ENCODE results near the gene LMO7. TPM values are rescaled to one million over a fixed set of nuclear protein-coding genes. Genes with fewer than 3 reads are reported as not detected.

The LMO7 gene
- total RNA-seq (10 to 100 TPM; 24.3 to 32.0 TPM), polyA plus RNA-seq (ENCODE audit: insufficient read length in 2 of 2) (10 to 100 TPM; 10.8 to 16.4 TPM)
- long read RNA-seq, donor 1, partial matches to known transcripts = 0 of 2 reads
- long read RNA-seq, donor 1, other reads (novel, unspliced or antisense) = 0 of 2 reads
- long read RNA-seq, donor 2, partial matches to known transcripts = 0 of 1 reads
- long read RNA-seq, donor 2, other reads (novel, unspliced or antisense) = 0 of 1 reads
- long read RNA-seq, donor 3, partial matches to known transcripts = 0 of 3 reads
- long read RNA-seq, donor 3, other reads (novel, unspliced or antisense) = 0 of 3 reads
- long read RNA-seq, donor 4, transcript LMO7-227 (1 exons, 2,039 nt) = major isoform, 24 of 25 reads
- long read RNA-seq, donor 4, partial matches to known transcripts = 0 of 25 reads
- long read RNA-seq, donor 4, other reads (novel, unspliced or antisense) = 0 of 25 reads

DNA sequence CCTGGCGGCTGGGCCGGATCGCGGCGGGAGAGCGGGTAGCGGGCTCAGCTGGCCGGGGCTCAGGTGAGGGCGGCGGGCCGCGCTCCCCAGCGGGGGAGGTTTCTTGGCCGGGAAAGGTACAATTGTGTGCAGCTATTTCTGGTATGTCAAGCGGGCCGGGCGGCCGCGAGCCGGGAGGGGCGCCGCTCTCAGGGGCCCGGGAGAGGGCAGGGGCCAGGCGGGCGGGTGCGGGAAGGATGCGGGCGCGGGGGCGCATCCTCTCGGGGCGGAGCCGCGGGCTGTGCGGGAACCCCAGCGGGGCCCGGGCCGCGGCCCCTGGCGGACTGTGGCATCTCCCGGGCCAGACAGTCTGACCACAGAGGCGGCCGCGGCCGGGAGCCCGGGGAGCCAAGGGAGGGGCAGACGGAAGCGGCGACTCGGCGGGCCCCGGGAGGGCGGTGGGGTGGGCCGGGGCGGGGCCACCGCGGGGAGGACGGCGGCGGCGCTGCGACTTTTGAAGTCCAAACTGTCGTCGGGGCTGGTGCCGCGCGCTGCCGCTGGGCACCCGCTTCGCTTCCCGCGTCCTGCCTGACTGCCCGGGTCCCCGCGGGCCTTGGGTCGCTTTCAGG is at the start of gene LMO7:
Gene LMO7, plus strand, starts transcription at position 503 of the 608 bp plus-strand sequence. CDS start 328 bp downstream, outside the sequence.
- Histone ChIP-seq H3K9me3 (ENCODE audit: control insufficient read depth, insufficient read depth, low read length) (no peaks in the 10 kb centered on the region), H3K27ac (ENCODE audit: low read depth, low read length) (no peak within 1 kb of the TSS), H3K36me3 (ENCODE audit: control insufficient read depth, insufficient read depth, low read length) (no peaks in the 10 kb centered on the region), H3K27me3 (ENCODE audit: control insufficient read depth, insufficient read depth, low read length) (peaks cover 21% of the 10 kb centered on the region), H3K4me1 (ENCODE audit: control insufficient read depth, insufficient read depth, low read length) (peaks cover 12% of the 10 kb centered on the region), H3K4me3 (ENCODE audit: low read depth, low read length) (peak within 1 kb of the TSS; percentile 59)
- peak in 3 of 6 donors; percentile 11 to 52 (median 20) for DNase-seq (ENCODE audit: low read depth in 4 of 6, low spot score in 6 of 6)
- 0% methylated on average over 76 of the region's 76 CpGs for WGBS (ENCODE audit: insufficient coverage)

DNA sequence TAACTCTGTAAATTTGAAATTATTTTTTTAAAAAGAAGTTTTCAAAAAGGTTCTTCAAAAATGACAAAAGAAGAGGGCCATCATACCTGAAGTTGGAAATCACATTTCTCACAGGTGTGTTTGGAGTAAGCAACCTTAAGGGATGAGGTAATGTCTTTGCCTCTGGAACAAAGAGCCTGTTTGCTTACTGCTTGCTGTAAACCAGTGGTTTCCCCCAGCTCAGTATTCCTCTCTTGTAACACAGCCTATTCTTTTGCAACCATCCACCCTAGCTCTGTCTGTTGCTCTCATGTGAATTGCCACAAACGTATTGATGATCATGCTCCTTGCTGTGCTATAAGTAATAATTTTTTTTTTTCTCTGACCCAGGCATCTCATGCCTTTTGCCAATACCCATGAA is 48.5 kb upstream of the LMO7 start:
- H3K9me3 ChIP-seq (ENCODE audit: control insufficient read depth, insufficient read depth, low read length) = peaks cover 4% of the 10 kb centered on the region

GRCh38 chr13:75596657-75597182 is 39.4 kb upstream of the LMO7 start:
- Histone ChIP-seq H3K4me1 (ENCODE audit: control insufficient read depth, insufficient read depth, low read length) (no peaks in the 10 kb centered on the region), H3K4me3 (ENCODE audit: low read depth, low read length) (no peak overlapping the region), H3K9me3 (ENCODE audit: control insufficient read depth, insufficient read depth, low read length) (no peaks in the 10 kb centered on the region), H3K36me3 (ENCODE audit: control insufficient read depth, insufficient read depth, low read length) (no peaks in the 10 kb centered on the region), H3K27me3 (ENCODE audit: control insufficient read depth, insufficient read depth, low read length) (no peaks in the 10 kb centered on the region), H3K27ac (ENCODE audit: low read depth, low read length) (no peak overlapping the region)
- WGBS (ENCODE audit: insufficient coverage) = no CpG with 5 or more reads among the region's 1 CpG
- DNase-seq (ENCODE audit: low read depth in 4 of 6, low spot score in 6 of 6) = no peak

More for the DNA sequence above, 48.5 kb upstream of the LMO7 start:
- no CpG with 5 or more reads among the region's 1 CpG for WGBS (ENCODE audit: insufficient coverage)
- H3K36me3 ChIP-seq (ENCODE audit: control insufficient read depth, insufficient read depth, low read length) = peaks cover 2% of the 10 kb centered on the region
- no peaks in the 10 kb centered on the region for H3K4me1 ChIP-seq (ENCODE audit: control insufficient read depth, insufficient read depth, low read length)
- peak in 1 of 6 donors; percentile 0 for DNase-seq (ENCODE audit: low read depth in 4 of 6, low spot score in 6 of 6)
- H3K4me3 ChIP-seq (ENCODE audit: low read depth, low read length) = no peak overlapping the region
- H3K27ac ChIP-seq (ENCODE audit: low read depth, low read length) = no peak overlapping the region
- no peaks in the 10 kb centered on the region for H3K27me3 ChIP-seq (ENCODE audit: control insufficient read depth, insufficient read depth, low read length)

- no peak for DNase-seq (ENCODE audit: low read depth in 4 of 6, low spot score in 6 of 6)
- 0% methylated on average over 1 of the region's 4 CpGs for WGBS (ENCODE audit: insufficient coverage)
- Histone ChIP-seq H3K4me1 (ENCODE audit: control insufficient read depth, insufficient read depth, low read length) (no peaks in the 10 kb centered on the region), H3K27ac (ENCODE audit: low read depth, low read length) (no peak overlapping the region), H3K36me3 (ENCODE audit: control insufficient read depth, insufficient read depth, low read length) (no peaks in the 10 kb centered on the region), H3K27me3 (ENCODE audit: control insufficient read depth, insufficient read depth, low read length) (no peaks in the 10 kb centered on the region), H3K4me3 (ENCODE audit: low read depth, low read length) (no peak overlapping the region), H3K9me3 (ENCODE audit: control insufficient read depth, insufficient read depth, low read length) (no peaks in the 10 kb centered on the region)
These were observed 35.8 kb upstream of the LMO7 start for GRCh38 chr13:75600371-75600770.

DNA sequence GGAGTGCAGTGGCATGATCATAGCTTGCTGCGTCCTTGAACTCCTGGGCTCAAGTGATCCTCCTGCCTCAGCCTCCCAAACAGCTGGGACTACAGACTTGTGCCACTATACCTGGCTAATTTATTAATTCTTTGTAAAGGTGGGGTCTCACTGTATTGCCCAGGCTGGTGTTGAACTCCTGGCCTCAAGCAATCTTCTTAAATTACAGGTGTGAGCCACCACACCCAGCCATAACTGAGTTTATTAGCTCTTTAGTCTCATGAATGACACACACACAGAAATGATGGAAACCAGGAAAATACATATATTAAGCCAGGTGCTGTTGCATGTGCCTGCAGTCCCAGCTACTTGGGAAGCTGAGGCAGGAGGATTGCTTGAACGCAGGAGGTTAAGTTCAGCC is 33.1 kb upstream of the LMO7 start:
- WGBS (ENCODE audit: insufficient coverage) = no CpG with 5 or more reads among the region's 2 CpGs
- no peak for DNase-seq (ENCODE audit: low read depth in 4 of 6, low spot score in 6 of 6)
- Histone ChIP-seq H3K9me3 (ENCODE audit: control insufficient read depth, insufficient read depth, low read length) (no peaks in the 10 kb centered on the region), H3K4me3 (ENCODE audit: low read depth, low read length) (no peak overlapping the region), H3K4me1 (ENCODE audit: control insufficient read depth, insufficient read depth, low read length) (no peaks in the 10 kb centered on the region), H3K36me3 (ENCODE audit: control insufficient read depth, insufficient read depth, low read length) (no peaks in the 10 kb centered on the region), H3K27me3 (ENCODE audit: control insufficient read depth, insufficient read depth, low read length) (no peaks in the 10 kb centered on the region), H3K27ac (ENCODE audit: low read depth, low read length) (no peak overlapping the region)

GRCh38 chr13:75607447-75607846 is 28.7 kb upstream of the LMO7 start:
- no peaks in the 10 kb centered on the region for H3K9me3 ChIP-seq (ENCODE audit: control insufficient read depth, insufficient read depth, low read length)
- WGBS (ENCODE audit: insufficient coverage) = no CpG with 5 or more reads among the region's 2 CpGs
- no peak for DNase-seq (ENCODE audit: low read depth in 4 of 6, low spot score in 6 of 6)

GRCh38 chr13:75610466-75610865 is 25.7 kb upstream of the LMO7 start:
- DNase-seq (ENCODE audit: low read depth in 4 of 6, low spot score in 6 of 6) = no peak
- Histone ChIP-seq H3K9me3 (ENCODE audit: control insufficient read depth, insufficient read depth, low read length) (no peaks in the 10 kb centered on the region), H3K27me3 (ENCODE audit: control insufficient read depth, insufficient read depth, low read length) (no peaks in the 10 kb centered on the region), H3K27ac (ENCODE audit: low read depth, low read length) (no peak overlapping the region), H3K4me3 (ENCODE audit: low read depth, low read length) (no peak overlapping the region), H3K4me1 (ENCODE audit: control insufficient read depth, insufficient read depth, low read length) (no peaks in the 10 kb centered on the region), H3K36me3 (ENCODE audit: control insufficient read depth, insufficient read depth, low read length) (no peaks in the 10 kb centered on the region)

More at GRCh38 chr13:75607447-75607846, 28.7 kb upstream of the LMO7 start:
- Histone ChIP-seq H3K27ac (ENCODE audit: low read depth, low read length) (no peak overlapping the region), H3K4me3 (ENCODE audit: low read depth, low read length) (no peak overlapping the region), H3K27me3 (ENCODE audit: control insufficient read depth, insufficient read depth, low read length) (no peaks in the 10 kb centered on the region), H3K4me1 (ENCODE audit: control insufficient read depth, insufficient read depth, low read length) (no peaks in the 10 kb centered on the region), H3K36me3 (ENCODE audit: control insufficient read depth, insufficient read depth, low read length) (no peaks in the 10 kb centered on the region)

DNA sequence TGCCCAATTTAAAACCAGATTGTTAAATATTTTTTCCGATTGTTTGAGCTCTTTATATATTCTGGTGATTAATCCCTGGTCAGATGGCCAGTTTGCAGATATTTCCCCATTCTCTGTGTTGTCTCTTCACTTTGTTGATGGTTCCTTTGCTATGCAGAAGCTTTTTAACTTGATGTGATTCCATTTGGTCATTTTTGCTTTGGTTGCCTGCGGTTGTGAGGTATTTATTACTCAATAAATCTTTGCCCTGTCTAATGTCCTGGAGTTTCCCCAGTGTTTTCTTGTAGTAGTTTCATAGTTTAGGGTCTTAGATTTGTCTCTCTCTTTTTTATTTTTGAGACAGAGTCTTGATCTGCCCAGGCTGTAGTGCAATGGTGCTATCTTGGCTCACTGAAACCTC is 23.8 kb upstream of the LMO7 start:
- Histone ChIP-seq H3K36me3 (ENCODE audit: control insufficient read depth, insufficient read depth, low read length) (no peaks in the 10 kb centered on the region), H3K27me3 (ENCODE audit: control insufficient read depth, insufficient read depth, low read length) (no peaks in the 10 kb centered on the region), H3K9me3 (ENCODE audit: control insufficient read depth, insufficient read depth, low read length) (no peaks in the 10 kb centered on the region), H3K27ac (ENCODE audit: low read depth, low read length) (no peak overlapping the region), H3K4me1 (ENCODE audit: control insufficient read depth, insufficient read depth, low read length) (no peaks in the 10 kb centered on the region), H3K4me3 (ENCODE audit: low read depth, low read length) (no peak overlapping the region)
- WGBS (ENCODE audit: insufficient coverage) = no CpG with 5 or more reads among the region's 2 CpGs
- no peak for DNase-seq (ENCODE audit: low read depth in 4 of 6, low spot score in 6 of 6)

- WGBS (ENCODE audit: insufficient coverage) = 100% methylated on average over 1 of the region's 1 CpG
- Histone ChIP-seq H3K27ac (ENCODE audit: low read depth, low read length) (no peak overlapping the region), H3K27me3 (ENCODE audit: control insufficient read depth, insufficient read depth, low read length) (no peaks in the 10 kb centered on the region), H3K9me3 (ENCODE audit: control insufficient read depth, insufficient read depth, low read length) (no peaks in the 10 kb centered on the region), H3K36me3 (ENCODE audit: control insufficient read depth, insufficient read depth, low read length) (no peaks in the 10 kb centered on the region), H3K4me3 (ENCODE audit: low read depth, low read length) (no peak overlapping the region), H3K4me1 (ENCODE audit: control insufficient read depth, insufficient read depth, low read length) (no peaks in the 10 kb centered on the region)
- no peak for DNase-seq (ENCODE audit: low read depth in 4 of 6, low spot score in 6 of 6)
These were observed 18.9 kb upstream of the LMO7 start for GRCh38 chr13:75617230-75617629.
